NB4 (cell line): Measurements from ENCODE around the gene ZNF592.
"Not testable (repeated sequence)": the region's sequence is repeated elsewhere in the genome, so short reads cannot be mapped to it uniquely, and the experiment has no call there.

Experiments used
- DNase-seq: peaks from one replicate; pipeline ENCODE4 v3.0.0; 2010; ENCODE audit warnings: low read depth
- H3K4me3 ChIP-seq: one replicate; pipeline ENCODE4 v1.5.1; 2011; ENCODE audit warnings: mild to moderate bottlenecking, low read depth, low read length, moderate library complexity
- MYC ChIP-seq: IDR thresholded peaks from 2 replicates; pipeline ENCODE4 v1.6.1; 2011; ENCODE audit warnings: low read depth, low read length
- POLR2A ChIP-seq: IDR thresholded peaks from 2 replicates; pipeline ENCODE4 v1.6.1; 2011; ENCODE audit warnings: mild to moderate bottlenecking; ENCODE audit not compliant: insufficient read length; ENCODE audit errors: extremely low read depth
- TF ChIP-seq, protein P1 (sequence below): IDR thresholded peaks from one replicate; pipeline ENCODE4 v1.5.1; 2012; ENCODE audit warnings: low read depth, low read length
- TF ChIP-seq, protein P2 (sequence below): IDR thresholded peaks from 2 replicates; pipeline ENCODE4 v1.6.1; 2011; ENCODE audit warnings: low read depth, low read length

The ZNF592 gene

DNA sequence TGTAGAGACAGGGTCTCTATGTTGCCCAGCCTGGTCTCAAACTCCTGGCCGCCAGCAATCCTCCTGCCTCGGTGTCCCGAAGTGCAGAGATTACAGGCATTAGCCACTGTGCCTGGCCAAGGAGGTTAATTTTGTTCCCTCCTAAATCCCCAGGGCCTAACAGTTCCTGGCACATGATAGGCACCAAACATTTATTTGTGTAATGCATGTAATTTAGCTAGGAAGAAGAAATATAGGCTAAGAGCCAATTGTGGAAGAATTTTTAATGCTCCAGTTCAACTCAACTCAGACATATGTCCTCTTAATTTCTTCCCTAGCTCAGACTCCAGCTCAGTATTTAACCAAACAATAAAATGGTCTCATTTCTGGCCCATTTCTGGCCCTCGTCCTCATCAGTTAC, 7.7 kb upstream of the ZNF592 start:
- TF ChIP-seq, protein P1, sequence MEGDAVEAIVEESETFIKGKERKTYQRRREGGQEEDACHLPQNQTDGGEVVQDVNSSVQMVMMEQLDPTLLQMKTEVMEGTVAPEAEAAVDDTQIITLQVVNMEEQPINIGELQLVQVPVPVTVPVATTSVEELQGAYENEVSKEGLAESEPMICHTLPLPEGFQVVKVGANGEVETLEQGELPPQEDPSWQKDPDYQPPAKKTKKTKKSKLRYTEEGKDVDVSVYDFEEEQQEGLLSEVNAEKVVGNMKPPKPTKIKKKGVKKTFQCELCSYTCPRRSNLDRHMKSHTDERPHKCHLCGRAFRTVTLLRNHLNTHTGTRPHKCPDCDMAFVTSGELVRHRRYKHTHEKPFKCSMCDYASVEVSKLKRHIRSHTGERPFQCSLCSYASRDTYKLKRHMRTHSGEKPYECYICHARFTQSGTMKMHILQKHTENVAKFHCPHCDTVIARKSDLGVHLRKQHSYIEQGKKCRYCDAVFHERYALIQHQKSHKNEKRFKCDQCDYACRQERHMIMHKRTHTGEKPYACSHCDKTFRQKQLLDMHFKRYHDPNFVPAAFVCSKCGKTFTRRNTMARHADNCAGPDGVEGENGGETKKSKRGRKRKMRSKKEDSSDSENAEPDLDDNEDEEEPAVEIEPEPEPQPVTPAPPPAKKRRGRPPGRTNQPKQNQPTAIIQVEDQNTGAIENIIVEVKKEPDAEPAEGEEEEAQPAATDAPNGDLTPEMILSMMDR, result no peak
- TF ChIP-seq, protein P2, sequence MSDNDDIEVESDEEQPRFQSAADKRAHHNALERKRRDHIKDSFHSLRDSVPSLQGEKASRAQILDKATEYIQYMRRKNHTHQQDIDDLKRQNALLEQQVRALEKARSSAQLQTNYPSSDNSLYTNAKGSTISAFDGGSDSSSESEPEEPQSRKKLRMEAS, result no peak
- TF ChIP-seq POLR2A, result no peak
- no peak for TF ChIP-seq MYC
- H3K4me3 ChIP-seq, result no peak overlapping the region
- DNase-seq, result no peak

DNA sequence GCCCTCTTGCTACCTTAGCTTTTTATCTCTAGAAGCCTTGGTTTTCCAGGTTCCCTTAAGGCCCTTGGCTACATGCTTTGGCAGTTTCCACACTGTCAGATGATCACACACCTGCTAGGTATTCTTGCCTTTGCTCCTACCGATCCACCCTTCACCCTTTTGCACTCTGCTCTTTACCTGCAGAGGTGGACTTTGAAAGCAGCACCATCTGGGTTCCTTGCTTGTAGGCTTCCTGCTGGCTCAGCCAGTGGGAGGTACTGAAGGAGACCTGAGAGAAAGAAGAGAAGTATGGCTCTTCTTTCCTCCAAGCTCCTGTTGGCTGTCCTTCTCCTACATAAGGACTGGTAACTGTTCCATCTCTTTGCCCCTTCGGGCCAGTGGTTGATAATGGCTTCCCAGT, 7.3 kb upstream of the ZNF592 start:
- DNase-seq, result no peak
- TF ChIP-seq, protein P2, result no peak
- no peak for TF ChIP-seq POLR2A
- TF ChIP-seq, protein P1, result no peak
- TF ChIP-seq MYC, result no peak
- H3K4me3 ChIP-seq, result no peak overlapping the region

DNA sequence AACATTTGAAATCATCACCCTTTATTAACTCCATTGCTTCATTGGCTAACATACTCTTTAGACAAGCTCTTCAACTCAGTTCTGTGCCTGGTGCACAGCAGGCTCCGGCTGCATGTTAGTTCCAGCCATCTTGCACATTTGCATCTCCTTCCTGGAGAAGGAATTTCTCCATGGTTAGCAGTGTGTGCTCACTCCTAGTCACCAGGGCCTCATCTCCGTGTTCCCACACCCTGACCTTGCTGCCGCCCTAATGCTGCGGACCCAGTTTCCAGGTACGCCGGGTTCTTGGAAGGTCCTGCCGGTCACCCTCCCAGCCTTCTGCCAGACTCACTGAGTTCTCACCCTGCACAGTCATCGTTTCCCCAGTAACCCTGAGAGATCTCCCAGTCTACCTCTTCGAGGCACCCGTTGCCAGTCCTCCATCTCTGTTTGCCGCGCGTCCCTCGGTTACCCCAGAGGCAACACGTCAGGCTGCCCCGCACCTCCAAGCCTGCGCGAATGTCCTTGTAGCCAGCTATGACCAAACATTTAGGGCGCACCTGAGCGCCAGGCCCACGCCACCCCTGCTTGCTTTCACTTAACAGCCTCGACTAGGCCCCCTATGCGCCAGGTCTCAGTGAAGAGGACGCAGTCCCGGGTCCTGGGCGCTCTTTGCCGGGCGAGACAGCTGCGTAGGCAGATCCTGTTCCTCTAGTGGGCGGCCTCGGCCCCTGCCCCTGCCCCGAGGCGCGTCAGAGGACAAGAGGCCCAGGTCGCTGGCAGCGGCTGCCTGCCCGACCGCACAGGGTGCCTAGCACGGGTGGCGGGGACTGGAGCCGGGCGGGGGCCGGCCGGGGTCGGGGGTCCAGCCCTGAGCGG, 747 bp upstream of the ZNF592 start:
- H3K4me3 ChIP-seq, result peak overlapping the region; percentile 73
- TF ChIP-seq, protein P1, result no peak
- TF ChIP-seq POLR2A (no peak), MYC (peak; percentile 39)
- TF ChIP-seq, protein P2, result 0 out of 2 replicates have a peak, but pooled peaks have one; percentile 21
- DNase-seq, result peak; percentile 89

DNA sequence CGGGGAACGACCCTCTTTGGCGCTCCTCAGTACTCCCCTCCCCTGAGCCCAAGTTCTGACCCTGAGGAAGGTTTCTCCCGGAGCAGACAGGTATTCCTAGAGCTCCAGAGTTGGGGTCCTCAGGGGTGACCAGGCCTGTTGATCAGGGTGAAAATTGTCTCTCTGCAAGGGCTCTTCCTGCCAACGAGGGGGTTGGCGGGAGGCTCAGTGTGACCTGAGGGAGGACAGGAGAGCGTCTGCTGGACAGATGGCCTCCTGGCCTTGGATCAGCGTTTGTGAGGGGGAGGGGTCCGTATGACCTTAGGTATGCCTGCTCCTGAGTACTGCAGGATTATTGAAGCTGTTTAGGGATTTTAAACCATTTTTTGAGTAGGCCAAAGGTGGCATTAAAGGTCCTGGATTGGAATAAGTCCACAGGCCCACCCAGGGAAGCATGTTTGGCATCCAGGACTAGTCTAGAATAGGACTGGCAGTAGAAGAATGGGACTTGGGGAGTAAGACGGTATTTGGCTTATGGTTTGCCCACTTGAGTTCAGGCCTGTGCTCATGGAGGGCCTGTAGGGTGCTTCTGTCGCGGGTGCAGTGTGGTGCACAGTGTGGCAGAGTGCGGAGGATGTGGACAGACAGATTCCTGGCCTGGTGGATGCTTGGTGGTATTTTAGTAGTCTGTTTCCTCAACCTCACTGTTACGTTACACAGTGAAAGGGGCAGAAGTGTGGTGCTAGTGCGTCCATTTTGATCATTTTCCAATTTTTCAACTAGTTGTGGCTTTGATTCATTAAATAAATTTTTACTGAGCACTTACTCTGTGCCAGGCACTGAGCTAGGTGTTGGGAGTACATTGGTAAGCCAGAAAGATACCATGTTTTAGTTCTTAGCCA, 959 bp downstream of the ZNF592 start:
- H3K4me3 ChIP-seq, result peak overlapping the region; percentile 99
- DNase-seq, result peak; percentile 86
- TF ChIP-seq MYC, result no peak; the same call in 1 of the 2 replicates
- TF ChIP-seq, protein P2, result peak; percentile 31

DNA sequence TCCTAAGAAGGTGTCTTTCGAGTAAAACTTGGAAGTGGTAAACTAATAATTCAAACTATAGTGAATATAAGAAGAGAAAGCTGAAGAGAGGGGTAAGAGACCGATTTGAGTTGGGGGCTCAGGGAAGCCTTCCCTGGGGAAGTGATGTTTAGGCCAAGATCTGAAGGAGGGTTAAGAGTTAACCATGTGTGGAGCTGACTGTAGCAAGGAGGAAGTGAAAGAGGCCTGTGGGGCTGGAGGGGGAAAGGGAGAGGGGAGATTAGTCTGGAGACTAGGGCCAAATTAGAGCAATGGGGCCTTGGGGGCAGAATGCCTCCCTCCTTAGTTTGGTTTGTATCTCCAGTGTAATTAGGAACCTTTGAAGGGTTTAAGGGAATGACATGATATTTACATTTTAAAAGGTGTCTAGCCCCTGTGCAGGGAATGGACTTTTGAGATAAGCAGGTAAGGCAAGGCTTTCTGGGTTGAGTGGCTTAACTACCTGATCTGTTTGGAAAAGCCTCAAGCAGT, 2.2 kb downstream of the ZNF592 start:
- H3K4me3 ChIP-seq, result peak overlapping the region; percentile 99
- peak; percentile 58; the same call in 1 of the 2 replicates for TF ChIP-seq MYC
- TF ChIP-seq, protein P1, result no peak
- no peak for TF ChIP-seq POLR2A
- TF ChIP-seq, protein P2, result peak; percentile 60
- DNase-seq, result peak; percentile 85

DNA sequence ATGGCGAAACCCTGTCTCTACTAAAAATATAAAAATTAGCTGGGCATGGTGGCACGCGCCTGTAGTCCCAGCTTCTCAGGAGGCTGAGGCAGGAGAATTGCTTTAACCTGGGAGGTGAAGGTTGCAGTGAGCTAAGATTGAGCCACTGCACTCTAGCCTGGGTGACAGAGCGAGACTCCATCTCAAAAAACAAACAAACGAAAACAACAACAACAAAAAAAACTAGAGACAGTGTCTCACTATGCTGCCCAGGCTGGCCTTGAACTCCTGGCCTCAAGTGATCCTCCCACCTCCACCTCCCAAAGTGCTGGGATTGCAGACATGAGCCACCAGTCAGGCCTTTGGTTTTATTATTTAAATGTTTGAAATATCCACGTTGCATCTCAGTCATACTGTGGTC, 3.3 kb downstream of the ZNF592 start:
- H3K4me3 ChIP-seq, result not testable (repeated sequence)

More for the DNA sequence above, 3.3 kb downstream of the ZNF592 start:
- DNase-seq, result not testable (repeated sequence)
